ENCODE results near the gene CLTRN. TPM values are rescaled to one million over a fixed set of nuclear protein-coding genes. Genes with fewer than 3 reads are reported as not detected.
A peak's percentile ranks its signal among the peaks of the same experiment; 100 is the strongest.

CLTRN gene
- total and polyA plus RNA-seq, 2 of the 13 experiments (the other 11 are each of a cell fraction or from before 2014, with no cell fraction given), result 0.37 to 0.53 TPM

DNA sequence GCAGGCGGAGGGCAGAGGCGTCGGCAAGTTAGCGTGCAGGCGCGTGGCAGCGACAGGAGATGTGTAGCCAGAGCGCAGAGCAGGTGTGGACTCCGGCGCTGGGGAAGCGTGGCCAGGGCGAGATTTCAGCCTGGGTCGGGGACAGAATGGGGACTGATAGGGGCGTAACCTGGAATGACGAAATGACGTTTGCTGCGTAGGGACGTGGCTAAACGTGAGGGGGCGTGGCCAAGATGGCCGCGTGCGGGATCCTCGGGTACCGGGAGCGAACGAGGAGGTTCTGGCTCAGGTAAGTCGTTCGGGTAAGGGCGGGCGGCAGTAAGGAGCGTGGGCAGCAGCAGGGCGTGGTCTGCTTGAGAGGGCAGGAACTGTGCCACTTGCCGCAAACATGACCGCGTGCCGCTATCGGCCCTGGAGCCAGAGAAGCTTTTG lies 10.9 kb upstream of the CLTRN start (continued):
- TF ChIP-seq, protein P1, sequence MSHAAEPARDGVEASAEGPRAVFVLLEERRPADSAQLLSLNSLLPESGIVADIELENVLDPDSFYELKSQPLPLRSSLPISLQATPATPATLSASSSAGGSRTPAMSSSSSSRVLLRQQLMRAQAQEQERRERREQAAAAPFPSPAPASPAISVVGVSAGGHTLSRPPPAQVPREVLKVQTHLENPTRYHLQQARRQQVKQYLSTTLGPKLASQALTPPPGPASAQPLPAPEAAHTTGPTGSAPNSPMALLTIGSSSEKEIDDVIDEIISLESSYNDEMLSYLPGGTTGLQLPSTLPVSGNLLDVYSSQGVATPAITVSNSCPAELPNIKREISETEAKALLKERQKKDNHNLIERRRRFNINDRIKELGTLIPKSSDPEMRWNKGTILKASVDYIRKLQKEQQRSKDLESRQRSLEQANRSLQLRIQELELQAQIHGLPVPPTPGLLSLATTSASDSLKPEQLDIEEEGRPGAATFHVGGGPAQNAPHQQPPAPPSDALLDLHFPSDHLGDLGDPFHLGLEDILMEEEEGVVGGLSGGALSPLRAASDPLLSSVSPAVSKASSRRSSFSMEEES (CRISPR knock-in tag; IDR thresholded peaks at IDR 0.05), result no peak
- TF ChIP-seq JARID2 (CRISPR knock-in tag; IDR thresholded peaks at IDR 0.05; ENCODE audit: insufficient replicate concordance) (no peak), ZBTB38 (CRISPR knock-in tag; IDR thresholded peaks at IDR 0.05) (no peak), ZNF460 (CRISPR knock-in tag; IDR thresholded peaks at IDR 0.05; ENCODE audit: borderline replicate concordance) (no peak), THAP11 (CRISPR knock-in tag; IDR thresholded peaks at IDR 0.05) (peak; percentile 42; the same call in 1 of the 2 replicates), ZMYM2 (CRISPR knock-in tag; IDR thresholded peaks at IDR 0.05) (no peak), RORA (CRISPR knock-in tag; IDR thresholded peaks at IDR 0.05) (no peak), CC2D1A (CRISPR knock-in tag; IDR thresholded peaks at IDR 0.05) (no peak), ZNF337 (CRISPR knock-in tag; IDR thresholded peaks at IDR 0.05; ENCODE audit: borderline replicate concordance, low read depth) (no peak), ZFP82 (CRISPR knock-in tag; IDR thresholded peaks at IDR 0.05; ENCODE audit: borderline replicate concordance) (no peak), RAD21 (CRISPR knock-in tag; IDR thresholded peaks at IDR 0.05) (no peak), BHLHE40 (IDR thresholded peaks at IDR 0.05; ENCODE audit: low read length) (peak; percentile 90), JUNB (CRISPR knock-in tag; IDR thresholded peaks at IDR 0.05; ENCODE audit: borderline replicate concordance) (no peak; the same call in 1 of the 2 replicates), MAZ (IDR thresholded peaks at IDR 0.05; ENCODE audit: borderline replicate concordance, low read depth, low read length) (peak; percentile 25; the same call in 1 of the 2 replicates), MAZ (CRISPR knock-in tag; IDR thresholded peaks at IDR 0.05; ENCODE audit: low read depth) (no peak), SIX4 (CRISPR knock-in tag; IDR thresholded peaks at IDR 0.05) (no peak)
- TF ChIP-seq, protein P2, sequence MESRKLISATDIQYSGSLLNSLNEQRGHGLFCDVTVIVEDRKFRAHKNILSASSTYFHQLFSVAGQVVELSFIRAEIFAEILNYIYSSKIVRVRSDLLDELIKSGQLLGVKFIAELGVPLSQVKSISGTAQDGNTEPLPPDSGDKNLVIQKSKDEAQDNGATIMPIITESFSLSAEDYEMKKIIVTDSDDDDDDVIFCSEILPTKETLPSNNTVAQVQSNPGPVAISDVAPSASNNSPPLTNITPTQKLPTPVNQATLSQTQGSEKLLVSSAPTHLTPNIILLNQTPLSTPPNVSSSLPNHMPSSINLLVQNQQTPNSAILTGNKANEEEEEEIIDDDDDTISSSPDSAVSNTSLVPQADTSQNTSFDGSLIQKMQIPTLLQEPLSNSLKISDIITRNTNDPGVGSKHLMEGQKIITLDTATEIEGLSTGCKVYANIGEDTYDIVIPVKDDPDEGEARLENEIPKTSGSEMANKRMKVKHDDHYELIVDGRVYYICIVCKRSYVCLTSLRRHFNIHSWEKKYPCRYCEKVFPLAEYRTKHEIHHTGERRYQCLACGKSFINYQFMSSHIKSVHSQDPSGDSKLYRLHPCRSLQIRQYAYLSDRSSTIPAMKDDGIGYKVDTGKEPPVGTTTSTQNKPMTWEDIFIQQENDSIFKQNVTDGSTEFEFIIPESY (CRISPR knock-in tag; IDR thresholded peaks at IDR 0.05), result no peak
- TF ChIP-seq, protein P3, sequence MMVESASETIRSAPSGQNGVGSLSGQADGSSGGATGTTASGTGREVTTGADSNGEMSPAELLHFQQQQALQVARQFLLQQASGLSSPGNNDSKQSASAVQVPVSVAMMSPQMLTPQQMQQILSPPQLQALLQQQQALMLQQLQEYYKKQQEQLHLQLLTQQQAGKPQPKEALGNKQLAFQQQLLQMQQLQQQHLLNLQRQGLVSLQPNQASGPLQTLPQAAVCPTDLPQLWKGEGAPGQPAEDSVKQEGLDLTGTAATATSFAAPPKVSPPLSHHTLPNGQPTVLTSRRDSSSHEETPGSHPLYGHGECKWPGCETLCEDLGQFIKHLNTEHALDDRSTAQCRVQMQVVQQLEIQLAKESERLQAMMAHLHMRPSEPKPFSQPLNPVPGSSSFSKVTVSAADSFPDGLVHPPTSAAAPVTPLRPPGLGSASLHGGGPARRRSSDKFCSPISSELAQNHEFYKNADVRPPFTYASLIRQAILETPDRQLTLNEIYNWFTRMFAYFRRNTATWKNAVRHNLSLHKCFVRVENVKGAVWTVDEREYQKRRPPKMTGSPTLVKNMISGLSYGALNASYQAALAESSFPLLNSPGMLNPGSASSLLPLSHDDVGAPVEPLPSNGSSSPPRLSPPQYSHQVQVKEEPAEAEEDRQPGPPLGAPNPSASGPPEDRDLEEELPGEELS (CRISPR knock-in tag; IDR thresholded peaks at IDR 0.05), result no peak
- TF ChIP-seq, protein P4, sequence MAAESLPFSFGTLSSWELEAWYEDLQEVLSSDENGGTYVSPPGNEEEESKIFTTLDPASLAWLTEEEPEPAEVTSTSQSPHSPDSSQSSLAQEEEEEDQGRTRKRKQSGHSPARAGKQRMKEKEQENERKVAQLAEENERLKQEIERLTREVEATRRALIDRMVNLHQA (CRISPR knock-in tag; IDR thresholded peaks at IDR 0.05), result no peak
- TF ChIP-seq, protein P5, sequence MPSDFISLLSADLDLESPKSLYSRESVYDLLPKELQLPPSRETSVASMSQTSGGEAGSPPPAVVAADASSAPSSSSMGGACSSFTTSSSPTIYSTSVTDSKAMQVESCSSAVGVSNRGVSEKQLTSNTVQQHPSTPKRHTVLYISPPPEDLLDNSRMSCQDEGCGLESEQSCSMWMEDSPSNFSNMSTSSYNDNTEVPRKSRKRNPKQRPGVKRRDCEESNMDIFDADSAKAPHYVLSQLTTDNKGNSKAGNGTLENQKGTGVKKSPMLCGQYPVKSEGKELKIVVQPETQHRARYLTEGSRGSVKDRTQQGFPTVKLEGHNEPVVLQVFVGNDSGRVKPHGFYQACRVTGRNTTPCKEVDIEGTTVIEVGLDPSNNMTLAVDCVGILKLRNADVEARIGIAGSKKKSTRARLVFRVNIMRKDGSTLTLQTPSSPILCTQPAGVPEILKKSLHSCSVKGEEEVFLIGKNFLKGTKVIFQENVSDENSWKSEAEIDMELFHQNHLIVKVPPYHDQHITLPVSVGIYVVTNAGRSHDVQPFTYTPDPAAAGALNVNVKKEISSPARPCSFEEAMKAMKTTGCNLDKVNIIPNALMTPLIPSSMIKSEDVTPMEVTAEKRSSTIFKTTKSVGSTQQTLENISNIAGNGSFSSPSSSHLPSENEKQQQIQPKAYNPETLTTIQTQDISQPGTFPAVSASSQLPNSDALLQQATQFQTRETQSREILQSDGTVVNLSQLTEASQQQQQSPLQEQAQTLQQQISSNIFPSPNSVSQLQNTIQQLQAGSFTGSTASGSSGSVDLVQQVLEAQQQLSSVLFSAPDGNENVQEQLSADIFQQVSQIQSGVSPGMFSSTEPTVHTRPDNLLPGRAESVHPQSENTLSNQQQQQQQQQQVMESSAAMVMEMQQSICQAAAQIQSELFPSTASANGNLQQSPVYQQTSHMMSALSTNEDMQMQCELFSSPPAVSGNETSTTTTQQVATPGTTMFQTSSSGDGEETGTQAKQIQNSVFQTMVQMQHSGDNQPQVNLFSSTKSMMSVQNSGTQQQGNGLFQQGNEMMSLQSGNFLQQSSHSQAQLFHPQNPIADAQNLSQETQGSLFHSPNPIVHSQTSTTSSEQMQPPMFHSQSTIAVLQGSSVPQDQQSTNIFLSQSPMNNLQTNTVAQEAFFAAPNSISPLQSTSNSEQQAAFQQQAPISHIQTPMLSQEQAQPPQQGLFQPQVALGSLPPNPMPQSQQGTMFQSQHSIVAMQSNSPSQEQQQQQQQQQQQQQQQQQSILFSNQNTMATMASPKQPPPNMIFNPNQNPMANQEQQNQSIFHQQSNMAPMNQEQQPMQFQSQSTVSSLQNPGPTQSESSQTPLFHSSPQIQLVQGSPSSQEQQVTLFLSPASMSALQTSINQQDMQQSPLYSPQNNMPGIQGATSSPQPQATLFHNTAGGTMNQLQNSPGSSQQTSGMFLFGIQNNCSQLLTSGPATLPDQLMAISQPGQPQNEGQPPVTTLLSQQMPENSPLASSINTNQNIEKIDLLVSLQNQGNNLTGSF (CRISPR knock-in tag; IDR thresholded peaks at IDR 0.05), result no peak

Data from HepG2 (cell line).